T-cell (primary cell): ENCODE measurements around the gene PCDHB16. TPM values are rescaled to one million over a fixed set of nuclear protein-coding genes. Genes with fewer than 3 reads are reported as not detected.
"Not testable (repeated sequence)": the region's sequence is repeated elsewhere in the genome, so short reads cannot be mapped to it uniquely, and the experiment has no call there.

Source experiments
- ATAC-seq, 4 experiments: fragments of 200-7000 bp in 3 of 4; fragments of 150-1000 bp in 1 of 4; cut with Tn5 transposase; replicated peaks in 1 of 4; 1 replicate in 3 of 4; 2 replicates in 1 of 4; pipeline ENCODE4 v1.10.0; 2021; ENCODE audit warnings: moderate library complexity in 3 of 4, mild to moderate bottlenecking in 2 of 4, moderate number of reproducible peaks in 1 of 4
- CTCF ChIA-PET, 2 donors: fragments of 300-600 bp; sonication (Branson Sonifier 250); formaldehyde crosslinking; loops; one replicate each; lab custom pipeline; 2022; ENCODE audit warnings: antibody characterized with exemption in 2 of 2; lab: Charles Lee
- POLR2A ChIA-PET, 2 donors: fragments of 300-600 bp; sonication (Branson Sonifier 250); formaldehyde crosslinking; loops; one replicate each; lab custom pipeline; 2022; ENCODE audit warnings: antibody characterized with exemption in 2 of 2; lab: Charles Lee
- DNase-seq, 35 experiments: peaks; one replicate each; pipeline versions ENCODE4 v3.0.0 to v3.0.0-alpha.2; 2013 to 2023
- H3K27ac ChIP-seq: one replicate; pipeline ENCODE4 v1.5.1; 2013; ENCODE audit warnings: low read length
- H3K27me3 ChIP-seq, 2 experiments: replicated peaks in 1 of 2; 1 replicate in 1 of 2; 2 replicates in 1 of 2; pipeline versions ENCODE4 v1.6.1 to v1.7.0; 2013; ENCODE audit warnings: low read length in 1 of 2, mixed read lengths in 1 of 2; ENCODE audit not compliant: control insufficient read depth in 2 of 2, insufficient read depth in 2 of 2; ENCODE audit errors: extremely low read depth in 1 of 2
- H3K36me3 ChIP-seq, 2 donors: 1 replicate in 1 of 2; 2 replicates in 1 of 2; pipeline versions ENCODE4 v1.6.1 to v1.7.0; 2013; ENCODE audit warnings: low read length in 1 of 2; ENCODE audit not compliant: control insufficient read depth in 2 of 2, insufficient read depth in 1 of 2; ENCODE audit errors: extremely low read depth in 1 of 2
- H3K4me1 ChIP-seq, 2 experiments: 1 replicate in 1 of 2; 2 replicates in 1 of 2; pipeline versions ENCODE4 v1.6.1 to v1.7.0; 2013; ENCODE audit warnings: low read length in 2 of 2, mixed read lengths in 1 of 2; ENCODE audit not compliant: insufficient read depth in 2 of 2, control insufficient read depth in 1 of 2; ENCODE audit errors: extremely low read depth in 1 of 2
- H3K4me3 ChIP-seq, 2 donors: 1 replicate in 1 of 2; 2 replicates in 1 of 2; pipeline versions ENCODE4 v1.5.1 to v1.7.0; 2013; ENCODE audit warnings: mild to moderate bottlenecking in 2 of 2, low read length in 1 of 2, moderate library complexity in 1 of 2; ENCODE audit not compliant: control insufficient read depth in 1 of 2; ENCODE audit errors: extremely low read depth in 1 of 2
- H3K9me3 ChIP-seq: 2 replicates; pipeline ENCODE4 v1.7.0; 2013
- H3K27ac Mint-ChIP-seq, 2 donors: one replicate each; pipeline ENCODE4 v1.8.0; 2020 to 2021; ENCODE audit warnings: mild to moderate bottlenecking in 2 of 2, mixed read lengths in 2 of 2
- H3K27me3 Mint-ChIP-seq, 2 donors: one replicate each; pipeline ENCODE4 v1.8.0; 2021 to 2022; ENCODE audit warnings: mixed read lengths in 2 of 2
- H3K36me3 Mint-ChIP-seq: one replicate; pipeline ENCODE4 v1.8.0; 2021; ENCODE audit warnings: mixed read lengths
- H3K4me1 Mint-ChIP-seq, 3 donors: one replicate each; pipeline ENCODE4 v1.8.0; 2020 to 2022; ENCODE audit warnings: mixed read lengths in 3 of 3, mild to moderate bottlenecking in 1 of 3
- H3K4me3 Mint-ChIP-seq, 3 donors: one replicate each; pipeline ENCODE4 v1.8.0; 2020 to 2022; ENCODE audit warnings: mild to moderate bottlenecking in 3 of 3, mixed read lengths in 3 of 3, moderate library complexity in 3 of 3
- H3K9me3 Mint-ChIP-seq, 3 donors: one replicate each; pipeline ENCODE4 v1.8.0; 2020 to 2022; ENCODE audit warnings: mixed read lengths in 3 of 3
- WGBS: methylation state at CpG from one replicate; pipeline ENCODE4 v1.1.5; 2013; ENCODE audit warnings: missing lambda C conversion rate; ENCODE audit not compliant: insufficient coverage; 5-methylcytosine and 5-hydroxymethylcytosine counted together
- total RNA-seq, 35 experiments: library from RNA in 6 of 35; stranded (reverse) in 6 of 35; fragments of 120-200 nt in 1 of 35; gene quantifications; one replicate each; pipeline versions ENCODE4 v1.2.1 to v1.2.4 and lab custom pipeline; 2013 to 2026

PCDHB16 gene
- total RNA-seq, 5 donors from 2014 or later (not counting 1 experiment from before 2014, with no cell fraction given) = not detected

- H3K4me1 ChIP-seq = no peaks in the 10 kb centered on the region
- Mint-ChIP-seq H3K4me1 (peaks cover 0 to under 1% (median under 1%) of the 10 kb centered on the region in 3 donors), H3K27me3 (peaks cover 58 to 66% of the 10 kb centered on the region in 2 donors), H3K9me3 (peaks cover 0 to 7% (median 3%) of the 10 kb centered on the region in 3 donors), H3K27ac (no peak within 1 kb of the TSS), H3K4me3 (no peak within 1 kb of the TSS), H3K36me3 (no peaks in the 10 kb centered on the region)
- POLR2A ChIA-PET = no interaction called here
- H3K9me3 ChIP-seq = peaks cover 2% of the 10 kb centered on the region
- no peak for ATAC-seq
- peaks cover 5 to 14% of the 10 kb centered on the region in 2 experiments for H3K27me3 ChIP-seq
- no peak within 1 kb of the TSS for H3K4me3 ChIP-seq
- DNase-seq = peak in 1 of 35 experiments; percentile 5
- H3K36me3 ChIP-seq = no peaks in the 10 kb centered on the region
- WGBS = 28% methylated on average over 9 of the region's 11 CpGs
- CTCF ChIA-PET = no interaction called here
- no peak within 1 kb of the TSS for H3K27ac ChIP-seq
These were observed 26.3 kb downstream of the PCDHB16 start, which contains the start of gene PCDHB12 for GRCh38 chr5:141208478-141208877. Gene PCDHB12, plus strand, starts transcription at chr5:141208719. Its CDS starts 189 bp downstream, at chr5:141208908.

GRCh38 chr5:141210281-141210680, 28.1 kb downstream of the PCDHB16 start:
- H3K4me1 Mint-ChIP-seq, H3K27ac Mint-ChIP-seq, H3K9me3 ChIP-seq, H3K36me3 Mint-ChIP-seq, H3K4me3 Mint-ChIP-seq, H3K27ac ChIP-seq, POLR2A ChIA-PET, H3K4me1 ChIP-seq, H3K4me3 ChIP-seq, H3K36me3 ChIP-seq, ATAC-seq, CTCF ChIA-PET, DNase-seq: not testable (repeated sequence)
- peaks cover 9 to 17% of the 10 kb centered on the region in 2 experiments for H3K27me3 ChIP-seq
- H3K27me3 Mint-ChIP-seq = peaks cover 64 to 75% of the 10 kb centered on the region in 2 donors
- peaks cover 0 to 14% (median 7%) of the 10 kb centered on the region in 3 donors for H3K9me3 Mint-ChIP-seq
- 46% methylated on average over 21 of the region's 39 CpGs for WGBS

GRCh38 chr5:141210849-141211248, 28.7 kb downstream of the PCDHB16 start:
- H3K36me3 ChIP-seq, POLR2A ChIA-PET, H3K4me3 Mint-ChIP-seq, CTCF ChIA-PET, H3K27ac ChIP-seq, H3K4me3 ChIP-seq, ATAC-seq, H3K9me3 ChIP-seq, H3K36me3 Mint-ChIP-seq, DNase-seq, H3K4me1 Mint-ChIP-seq, H3K4me1 ChIP-seq: not testable (repeated sequence)
- Mint-ChIP-seq H3K27me3 (peaks cover 63 to 73% of the 10 kb centered on the region in 2 donors), H3K27ac (peak overlapping the region in 1 of 2 donors; percentile 55), H3K9me3 (peaks cover 0 to 15% (median 8%) of the 10 kb centered on the region in 3 donors)
- peaks cover 9 to 17% of the 10 kb centered on the region in 2 experiments for H3K27me3 ChIP-seq
- WGBS = 45% methylated on average over 14 of the region's 27 CpGs

GRCh38 chr5:141213656-141214339, 31.6 kb downstream of the PCDHB16 start, which contains the start of gene PCDHB13:
Gene PCDHB13, plus strand, starts transcription at chr5:141213919. Its CDS starts 205 bp downstream, at chr5:141214124.
- H3K36me3 ChIP-seq, CTCF ChIA-PET, H3K36me3 Mint-ChIP-seq, H3K27ac ChIP-seq, POLR2A ChIA-PET, H3K9me3 ChIP-seq, H3K4me3 ChIP-seq, H3K27ac Mint-ChIP-seq, ATAC-seq, H3K4me1 Mint-ChIP-seq, H3K4me1 ChIP-seq: not testable (repeated sequence)
- peaks cover 58 to 63% of the 10 kb centered on the region in 2 donors for H3K27me3 Mint-ChIP-seq
- peaks cover 4 to 22% (median 18%) of the 10 kb centered on the region in 3 donors for H3K9me3 Mint-ChIP-seq
- peaks cover 12 to 25% of the 10 kb centered on the region in 2 experiments for H3K27me3 ChIP-seq
- WGBS = no CpG with 5 or more reads among the region's 18 CpGs
- peak in 6 of 35 experiments; percentile 2 to 48 (median 12) for DNase-seq
- H3K4me3 Mint-ChIP-seq = peak within 1 kb of the TSS in 1 of 3 donors; percentile 44

GRCh38 chr5:141214583-141214982, 32.4 kb downstream of the PCDHB16 start:
- H3K36me3 Mint-ChIP-seq, H3K4me1 ChIP-seq, DNase-seq, ATAC-seq, H3K4me3 Mint-ChIP-seq, H3K36me3 ChIP-seq, H3K4me3 ChIP-seq, H3K27ac ChIP-seq, H3K27ac Mint-ChIP-seq, H3K4me1 Mint-ChIP-seq, H3K9me3 ChIP-seq, CTCF ChIA-PET: not testable (repeated sequence)
- peaks cover 12 to 22% of the 10 kb centered on the region in 2 experiments for H3K27me3 ChIP-seq
- POLR2A ChIA-PET = interaction anchor here in 1 of 2 donors (0.6 kb wide), 1 partner anchor 299 kb away, joined by 7 read pairs; no protein-coding TSS in a partner anchor
- peaks cover 54 to 59% of the 10 kb centered on the region in 2 donors for H3K27me3 Mint-ChIP-seq
- WGBS = 62% methylated on average over 3 of the region's 12 CpGs
- H3K9me3 Mint-ChIP-seq = peaks cover 7 to 28% (median 26%) of the 10 kb centered on the region in 3 donors

GRCh38 chr5:141215504-141215903, 33.3 kb downstream of the PCDHB16 start:
- ATAC-seq, H3K4me3 ChIP-seq, H3K9me3 ChIP-seq, H3K36me3 Mint-ChIP-seq, H3K4me3 Mint-ChIP-seq, H3K4me1 ChIP-seq, CTCF ChIA-PET, H3K27ac Mint-ChIP-seq, H3K27ac ChIP-seq, H3K4me1 Mint-ChIP-seq, H3K36me3 ChIP-seq, POLR2A ChIA-PET, DNase-seq: not testable (repeated sequence)
- peaks cover 12 to 19% of the 10 kb centered on the region in 2 experiments for H3K27me3 ChIP-seq
- H3K27me3 Mint-ChIP-seq = peaks cover 57 to 63% of the 10 kb centered on the region in 2 donors
- peaks cover 10 to 35% (median 30%) of the 10 kb centered on the region in 3 donors for H3K9me3 Mint-ChIP-seq
- WGBS = 41% methylated on average over 10 of the region's 40 CpGs
